T-helper 2 cell (primary cell): ENCODE measurements around the gene FUT1.
"Not testable (repeated sequence)": the region's sequence is repeated elsewhere in the genome, so short reads cannot be mapped to it uniquely, and the experiment has no call there.

Source experiments
- DNase-seq, 5 experiments: peaks; one replicate each; pipeline versions ENCODE4 v3.0.0 to v3.0.0-alpha.2; 2012 to 2022
- total RNA-seq, 2 donors: gene quantifications; one replicate each; lab custom pipeline; 2026; lab: John Stamatoyannopoulos, UW

The FUT1 gene
- total RNA-seq, result 0 to 0.20 reads per million in 2 donors

DNA sequence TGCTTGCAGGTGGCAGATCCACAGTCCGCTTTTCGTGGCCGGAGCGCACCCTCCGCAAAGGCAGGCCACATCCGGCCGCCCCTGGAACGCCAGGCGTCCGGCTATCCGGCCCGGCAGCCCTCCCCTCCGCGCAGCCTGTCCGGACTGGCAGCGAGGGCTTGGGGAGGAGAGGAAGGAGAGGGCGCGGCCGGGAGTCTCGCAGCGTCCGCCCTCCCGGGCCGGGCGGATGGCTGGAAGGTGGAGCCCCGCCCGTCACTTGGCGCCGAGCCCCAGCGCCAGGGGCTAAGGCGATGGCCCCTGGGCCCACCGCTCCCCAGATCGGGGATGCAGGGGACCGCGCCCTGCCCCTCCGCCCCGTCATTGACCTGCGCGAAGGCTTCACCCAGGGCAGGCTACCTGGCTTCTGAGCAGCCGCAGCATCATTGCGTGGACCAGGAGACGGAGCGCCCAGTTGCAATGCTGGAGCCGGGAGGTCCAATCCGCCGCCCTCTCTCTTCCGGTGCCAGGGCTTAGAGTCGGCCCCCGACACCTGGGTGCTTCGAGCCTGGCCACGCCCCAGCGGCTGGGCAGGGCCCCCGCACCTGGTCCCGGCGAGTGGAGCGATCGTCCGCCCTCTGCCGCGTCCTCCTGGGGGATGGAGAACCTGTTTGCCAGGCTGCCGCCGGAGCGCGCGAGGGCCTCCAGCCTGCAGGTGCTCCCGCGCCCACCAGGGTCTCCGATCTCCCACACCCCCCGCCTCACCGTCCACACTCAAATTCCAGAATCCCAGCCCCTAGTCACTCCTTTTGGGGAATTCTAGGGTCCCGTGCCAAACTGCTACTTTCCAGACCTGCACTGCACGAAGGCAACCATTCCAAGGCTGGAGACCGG lies at the start of gene FUT1:
Gene FUT1 (minus strand): TSS at position 146 of the 870 bp plus-strand sequence. CDS start 1,360 bp downstream, outside the sequence.
- peak in 1 of 5 experiments; percentile 35 for DNase-seq

GRCh38 chr19:48799358-48800300 lies 47.2 kb upstream of the FUT1 start:
- DNase-seq, result no peak

GRCh38 chr19:48798937-48799336 lies 46.5 kb upstream of the FUT1 start:
- DNase-seq, result no peak

DNA sequence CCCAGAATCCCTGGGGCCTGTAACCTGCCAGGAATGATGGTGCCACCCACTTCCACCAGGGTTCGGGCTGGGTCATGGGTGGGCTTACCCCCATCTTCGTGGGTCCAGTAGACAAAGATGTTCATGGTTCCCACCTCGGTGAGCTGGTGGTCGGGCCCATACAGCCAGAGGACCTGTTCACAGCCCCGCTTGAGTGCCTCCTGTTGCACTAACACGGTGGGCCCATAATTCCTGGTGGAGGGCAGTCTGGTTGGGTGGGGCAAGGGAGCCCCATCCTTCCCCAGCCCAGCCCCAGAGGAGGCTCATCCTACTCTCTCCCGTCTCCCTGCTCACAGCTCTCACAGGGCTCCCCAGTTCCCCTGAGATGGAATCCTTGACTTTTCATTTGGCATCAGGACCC lies 44.7 kb upstream of the FUT1 start:
- DNase-seq, result no peak

- no peak for DNase-seq
Observed at GRCh38 chr19:48796298-48797083, 44.0 kb upstream of the FUT1 start.

DNA sequence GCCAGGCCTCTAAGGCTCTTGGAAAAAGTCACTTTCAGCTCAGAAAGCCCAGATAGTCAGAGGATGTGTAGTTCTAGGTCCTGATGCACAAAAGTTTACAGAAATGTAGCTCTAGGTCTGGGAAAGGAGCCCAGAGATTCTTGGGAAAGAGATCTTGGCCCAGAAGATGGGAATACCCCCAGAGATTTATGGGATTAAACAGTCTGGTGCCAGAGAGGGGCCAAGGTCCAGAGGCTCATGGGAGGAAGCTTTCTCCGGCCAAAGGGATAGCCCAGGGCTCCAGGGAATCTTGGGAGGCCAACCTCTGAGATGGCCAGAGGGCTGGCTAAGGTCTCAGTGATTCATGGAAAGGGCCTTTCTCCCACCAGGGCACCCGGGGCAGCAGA lies 43.2 kb upstream of the FUT1 start:
- no peak for DNase-seq

GRCh38 chr19:48795055-48795684 lies 42.7 kb upstream of the FUT1 start:
- DNase-seq, result peak; percentile 63 to 93 (median 79)

DNA sequence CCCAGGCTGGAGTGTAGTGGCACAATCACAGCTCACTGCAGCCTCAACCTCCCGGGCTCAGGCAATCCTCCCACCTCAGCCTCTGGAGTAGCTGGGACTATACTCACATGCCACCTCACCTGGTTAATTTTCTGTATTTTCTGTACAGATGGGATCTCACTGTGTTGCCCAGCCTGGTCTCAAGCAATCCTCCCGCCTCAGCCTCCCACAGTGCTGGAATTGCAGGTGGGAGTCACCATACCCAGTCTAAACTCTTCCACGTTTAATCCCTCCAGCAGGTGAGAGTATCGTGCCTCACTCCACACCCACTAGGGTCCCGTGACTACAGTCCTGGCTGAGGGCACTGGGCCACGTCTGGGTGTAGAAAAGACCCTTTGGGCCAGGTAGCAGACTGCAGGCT lies 41.9 kb upstream of the FUT1 start:
- DNase-seq, result no peak

DNA sequence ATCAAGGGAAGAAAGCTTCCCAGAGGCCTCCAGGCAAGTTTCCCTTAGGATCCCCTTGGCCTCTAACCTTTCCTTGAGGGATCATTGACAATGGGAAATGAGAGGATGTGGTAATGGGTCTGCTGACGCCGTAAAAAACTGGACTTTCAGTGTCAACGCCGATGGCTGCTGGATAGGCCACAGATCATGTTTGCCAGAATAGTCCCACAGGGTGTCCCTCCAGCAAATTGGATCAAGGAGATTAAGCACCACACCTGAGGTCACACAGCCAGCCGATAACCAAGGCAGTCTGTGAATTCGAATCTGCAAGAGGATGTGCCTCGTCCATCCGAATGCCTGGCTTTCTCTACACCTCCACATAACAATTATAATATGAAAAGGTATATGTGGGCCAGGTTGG lies 40.8 kb upstream of the FUT1 start:
- DNase-seq, result no peak

- DNase-seq, result not testable (repeated sequence)
Observed at GRCh38 chr19:48787331-48787730, 34.9 kb upstream of the FUT1 start.

DNA sequence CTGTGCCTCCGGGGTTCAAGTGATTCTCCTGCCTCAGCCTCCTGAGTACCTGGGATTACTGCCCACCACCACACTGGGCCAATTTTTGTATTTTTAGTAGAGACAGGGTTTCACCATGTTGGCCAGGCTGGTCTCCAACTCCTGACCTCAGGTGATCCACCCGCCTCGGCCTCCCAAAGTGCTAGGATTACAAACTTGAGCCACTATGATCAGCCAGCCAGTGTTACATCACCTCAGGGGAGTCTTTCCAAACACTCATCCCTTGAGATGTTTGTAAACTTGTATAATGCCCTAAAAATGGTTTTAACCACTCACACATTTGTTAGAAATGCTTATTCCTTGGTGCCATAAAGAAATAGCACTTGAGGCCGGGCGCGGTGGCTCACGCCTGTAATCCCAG lies 34.0 kb upstream of the FUT1 start:
- not testable (repeated sequence) for DNase-seq

DNA sequence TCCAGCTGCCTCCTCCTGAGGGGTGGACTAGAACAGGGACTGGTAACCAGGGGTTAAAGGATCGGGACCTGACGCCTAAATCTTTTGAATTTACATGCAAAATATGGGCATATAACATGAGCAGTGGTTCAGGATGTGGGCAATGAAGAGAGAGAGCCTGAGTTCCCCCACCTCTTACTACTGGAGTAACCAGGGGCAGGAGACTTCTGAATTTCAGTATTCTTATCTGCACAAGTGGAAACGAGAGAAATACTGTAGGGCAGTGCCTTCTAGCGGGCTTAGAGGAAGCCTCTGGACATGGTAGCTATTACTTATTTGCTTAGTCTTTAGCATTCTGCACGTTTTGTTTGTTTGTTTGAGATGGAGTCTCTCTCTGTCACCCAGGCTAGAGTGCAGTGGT lies 32.1 kb upstream of the FUT1 start:
- DNase-seq, result no peak

- DNase-seq, result no peak
Observed at GRCh38 chr19:48780631-48781391, 28.4 kb upstream of the FUT1 start.

DNA sequence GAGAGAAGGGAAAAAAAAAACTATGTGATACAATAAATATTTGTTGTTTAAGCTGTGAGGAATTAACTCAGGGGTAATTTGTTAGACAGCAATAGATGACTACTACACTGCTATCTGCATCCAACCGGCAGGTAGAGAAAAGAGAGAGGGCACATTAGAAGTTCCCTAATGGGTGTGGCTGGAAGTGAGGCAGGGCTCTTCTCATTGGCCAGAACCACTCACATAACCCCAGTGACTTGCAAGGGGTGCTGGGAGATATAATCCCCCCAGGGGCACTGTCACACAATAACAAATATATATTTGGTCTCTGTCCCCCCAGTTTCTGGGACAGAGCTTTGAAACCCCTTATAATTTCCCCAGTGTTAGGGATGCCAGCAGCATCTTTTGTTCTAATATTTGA lies 27.2 kb upstream of the FUT1 start:
- no peak for DNase-seq

DNA sequence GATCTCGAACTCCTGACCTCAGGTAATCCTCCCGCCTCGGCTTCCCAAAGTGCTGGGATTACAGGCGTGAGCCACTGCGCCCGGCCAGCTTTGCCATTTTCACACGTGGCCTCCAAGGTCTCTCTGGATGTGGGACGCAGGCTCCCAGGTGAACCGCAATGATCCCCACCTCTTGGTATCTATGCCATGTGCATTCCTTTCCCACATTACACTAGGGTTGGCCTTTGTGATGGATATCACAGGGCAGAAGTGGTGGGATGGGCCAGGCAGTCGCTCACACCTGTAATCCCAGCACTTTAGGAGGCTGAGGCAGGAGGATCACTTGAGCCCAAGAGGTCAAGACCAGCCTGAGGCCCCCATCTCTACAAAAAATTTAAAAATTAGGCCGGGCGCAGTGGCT lies 25.3 kb upstream of the FUT1 start:
- no peak for DNase-seq

DNA sequence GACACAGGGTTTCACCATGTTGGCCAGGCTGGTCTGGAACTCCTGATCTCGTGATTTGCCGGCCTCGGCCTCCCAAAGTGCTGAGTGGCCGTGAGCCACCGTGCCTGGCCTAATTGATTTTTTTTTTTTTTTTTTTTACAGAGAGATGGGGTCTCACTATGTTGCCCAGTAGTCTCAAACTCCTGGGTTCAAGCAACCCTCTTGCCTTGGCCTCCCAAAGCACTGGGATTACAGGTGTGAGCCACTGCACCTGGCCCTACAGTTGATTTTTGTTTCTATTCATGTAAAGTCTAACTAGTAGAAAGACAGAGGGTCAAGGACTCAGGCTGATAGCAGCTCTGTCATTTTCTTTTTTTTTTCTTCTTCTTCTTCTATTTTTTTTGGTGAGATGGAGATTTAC lies 24.7 kb upstream of the FUT1 start:
- DNase-seq, result no peak

GRCh38 chr19:48772503-48772953 lies 20.1 kb upstream of the FUT1 start:
- no peak for DNase-seq

- DNase-seq, result no peak
Observed at GRCh38 chr19:48770734-48771472, 18.5 kb upstream of the FUT1 start.

GRCh38 chr19:48770266-48770665 lies 17.8 kb upstream of the FUT1 start:
- DNase-seq, result no peak

GRCh38 chr19:48768994-48769713 lies 16.7 kb upstream of the FUT1 start:
- no peak for DNase-seq
